H9 (cell line): ENCODE results near the gene DMRT3. TPM values are rescaled to one million over a fixed set of nuclear protein-coding genes. Genes with fewer than 3 reads are reported as not detected.

Experiments
- DNase-seq: peaks from one replicate; pipeline ENCODE4 v3.0.0-alpha.2; 2017
- H2AFZ ChIP-seq: one replicate; pipeline ENCODE4 v1.6.1; 2013; ENCODE audit warnings: mild to moderate bottlenecking, low read length, control low read depth, moderate library complexity
- H2AK5ac ChIP-seq: 2 replicates; pipeline ENCODE4 v1.6.1; 2013; ENCODE audit warnings: low read length, control low read depth, mixed read lengths; ENCODE audit not compliant: insufficient read length
- H2BK120ac ChIP-seq: one replicate; pipeline ENCODE4 v1.6.1; 2013; ENCODE audit warnings: low read depth, mild to moderate bottlenecking, low read length, control low read depth, inconsistent platforms; ENCODE audit not compliant: poor library complexity, severe bottlenecking
- H2BK12ac ChIP-seq: 2 replicates; pipeline ENCODE4 v1.6.1; 2013; ENCODE audit warnings: low read length, control low read depth, mixed read lengths, low read depth; ENCODE audit not compliant: insufficient read length
- H2BK15ac ChIP-seq: 2 replicates; pipeline ENCODE4 v1.6.1; 2013; ENCODE audit warnings: low read depth, low read length, control low read depth
- H2BK20ac ChIP-seq: one replicate; pipeline ENCODE4 v1.6.1; 2013; ENCODE audit warnings: low read depth, mild to moderate bottlenecking, low read length, control low read depth, inconsistent platforms; ENCODE audit not compliant: poor library complexity, severe bottlenecking
- H2BK5ac ChIP-seq: 2 replicates; pipeline ENCODE4 v1.6.1; 2013; ENCODE audit warnings: low read length, control low read depth, mixed read lengths; ENCODE audit not compliant: insufficient read length
- H3K14ac ChIP-seq: 2 replicates; pipeline ENCODE4 v1.6.1; 2013; ENCODE audit warnings: low read length, control low read depth; ENCODE audit not compliant: insufficient read depth
- H3K18ac ChIP-seq: 2 replicates; pipeline ENCODE4 v1.6.1; 2013; ENCODE audit warnings: low read depth, mild to moderate bottlenecking, mixed read lengths, low read length, control low read depth; ENCODE audit not compliant: insufficient read length
- H3K23ac ChIP-seq: 2 replicates; pipeline ENCODE4 v1.6.1; 2013; ENCODE audit warnings: low read length, control low read depth, mixed read lengths, low read depth; ENCODE audit not compliant: insufficient read length
- H3K23me2 ChIP-seq: 2 replicates; pipeline ENCODE4 v1.6.1; 2013; ENCODE audit warnings: low read depth, mild to moderate bottlenecking, mixed read lengths, low read length, control low read depth; ENCODE audit not compliant: insufficient read length, poor library complexity, severe bottlenecking
- H3K27ac ChIP-seq: 2 replicates; pipeline ENCODE4 v1.5.1; 2013; ENCODE audit warnings: low read length, control low read depth, mixed read lengths, low read depth; ENCODE audit not compliant: insufficient read length
- H3K27me3 ChIP-seq: 2 replicates; pipeline ENCODE4 v1.6.1; 2013; ENCODE audit warnings: low read length, control low read depth, inconsistent platforms; ENCODE audit not compliant: insufficient read depth
- H3K4ac ChIP-seq: 2 replicates; pipeline ENCODE4 v1.6.1; 2013; ENCODE audit warnings: low read depth, mild to moderate bottlenecking, control low read depth, inconsistent platforms, low read length, moderate library complexity
- H3K4me1 ChIP-seq: 2 replicates; pipeline ENCODE4 v1.6.1; 2013; ENCODE audit warnings: low read length, control low read depth, inconsistent platforms; ENCODE audit not compliant: insufficient read depth
- H3K4me2 ChIP-seq: 2 replicates; pipeline ENCODE4 v1.6.1; 2013; ENCODE audit warnings: low read length, control low read depth, mixed read lengths; ENCODE audit not compliant: insufficient read length, insufficient read depth
- H3K56ac ChIP-seq: 2 replicates; pipeline ENCODE4 v1.6.1; 2013; ENCODE audit warnings: low read depth, mild to moderate bottlenecking, mixed read lengths, low read length, control low read depth; ENCODE audit not compliant: insufficient read length
- H3K79me1 ChIP-seq: 2 replicates; pipeline ENCODE4 v1.6.1; 2013; ENCODE audit warnings: low read depth, mild to moderate bottlenecking, moderate library complexity, low read length, control low read depth, inconsistent platforms; ENCODE audit not compliant: insufficient read depth, poor library complexity, severe bottlenecking
- H3K79me2 ChIP-seq: 2 replicates; pipeline ENCODE4 v1.6.1; 2013; ENCODE audit warnings: low read length, control low read depth, inconsistent platforms; ENCODE audit not compliant: insufficient read depth
- H3K9ac ChIP-seq: 2 replicates; pipeline ENCODE4 v1.6.1; 2013; ENCODE audit warnings: low read length, control low read depth, mixed read lengths; ENCODE audit not compliant: insufficient read length; ENCODE audit errors: extremely low read depth
- H3K9me3 ChIP-seq: one replicate; pipeline ENCODE4 v1.6.1; 2013; ENCODE audit warnings: low read depth, low read length, inconsistent platforms; ENCODE audit not compliant: control insufficient read depth
- H3T11ph ChIP-seq: one replicate; pipeline ENCODE4 v1.6.1; 2013; ENCODE audit warnings: mild to moderate bottlenecking, low read length, control low read depth, inconsistent platforms
- H4K20me1 ChIP-seq: one replicate; pipeline ENCODE4 v1.6.1; 2013; ENCODE audit not compliant: control insufficient read depth, insufficient read length, insufficient read depth
- H4K5ac ChIP-seq: 2 replicates; pipeline ENCODE4 v1.6.1; 2013; ENCODE audit warnings: low read depth, mild to moderate bottlenecking, mixed read lengths, low read length, control low read depth; ENCODE audit not compliant: insufficient read length
- H4K8ac ChIP-seq: replicated peaks from 2 replicates; pipeline ENCODE4 v1.6.1; 2013; ENCODE audit warnings: low read length, control low read depth, mixed read lengths, low read depth; ENCODE audit not compliant: insufficient read length
- H4K91ac ChIP-seq: 2 replicates; pipeline ENCODE4 v1.6.1; 2013; ENCODE audit warnings: low read depth, mild to moderate bottlenecking, moderate library complexity, mixed read lengths, low read length, control low read depth; ENCODE audit not compliant: insufficient read length
- H3K27ac Mint-ChIP-seq, 3 experiments: 2 replicates in 2 of 3; 3 replicates in 1 of 3; pipeline ENCODE4 v1.8.0; 2020 to 2021; ENCODE audit warnings: mixed read lengths in 3 of 3, mild to moderate bottlenecking in 1 of 3, moderate library complexity in 1 of 3
- H3K27me3 Mint-ChIP-seq: 2 replicates; pipeline ENCODE4 v1.8.0; 2021; ENCODE audit warnings: low read depth, mild to moderate bottlenecking, moderate library complexity, mixed read lengths
- H3K36me3 Mint-ChIP-seq, 3 experiments: 2 replicates in 2 of 3; 3 replicates in 1 of 3; pipeline ENCODE4 v1.8.0; 2020 to 2021; ENCODE audit warnings: low read depth in 3 of 3, mixed read lengths in 3 of 3; ENCODE audit not compliant: insufficient read depth in 1 of 3
- H3K4me1 Mint-ChIP-seq, 2 experiments: 2 replicates each; pipeline ENCODE4 v1.8.0; 2020; ENCODE audit warnings: mixed read lengths in 2 of 2
- H3K4me3 Mint-ChIP-seq, 2 experiments: 2 replicates in 1 of 2; 3 replicates in 1 of 2; pipeline ENCODE4 v1.8.0; 2020 to 2021; ENCODE audit warnings: mild to moderate bottlenecking in 2 of 2, mixed read lengths in 2 of 2, moderate library complexity in 1 of 2
- H3K9me3 Mint-ChIP-seq, 2 experiments: 2 replicates in 1 of 2; 3 replicates in 1 of 2; pipeline ENCODE4 v1.8.0; 2020; ENCODE audit warnings: mild to moderate bottlenecking in 2 of 2, mixed read lengths in 2 of 2, moderate library complexity in 1 of 2
- CTCF ChIP-seq: fragments of 200-600 bp; sonication (generic); conservative IDR thresholded peaks from 3 replicates; pipeline ENCODE4 v1.8.0; 2021; ENCODE audit warnings: antibody characterized with exemption, mild to moderate bottlenecking
- WGBS: extraction: QIAGEN DNeasy Blood & Tissue Kit; methylation state at CpG from one replicate; pipeline ENCODE4 v1.1.7; 2013; ENCODE audit warnings: missing lambda C conversion rate, low lambda C conversion rate, mixed read lengths; ENCODE audit not compliant: insufficient read length; ENCODE audit errors: extremely low coverage; 5-methylcytosine and 5-hydroxymethylcytosine counted together
- total RNA-seq: library from RNA; stranded (reverse); gene quantifications from 2 replicates; pipeline ENCODE4 v1.2.1, GENCODE V29; 2021

Gene DMRT3
- total RNA-seq, 1 experiment from 2014 or later, result not detected

GRCh38 chr9:929719-930118, 46.7 kb upstream of the DMRT3 start:
- Histone ChIP-seq H3K79me2 (no peaks in the 10 kb centered on the region), H3K4me2 (no peak overlapping the region), H2BK5ac (no peak overlapping the region), H3K9me3 (no peaks in the 10 kb centered on the region), H2BK120ac (no peak overlapping the region), H2BK12ac (no peak overlapping the region), H2AK5ac (no peak overlapping the region), H3K27ac (no peak overlapping the region), H3K9ac (no peak overlapping the region), H2BK15ac (no peak overlapping the region), H3K4me1 (no peaks in the 10 kb centered on the region; the same call in 1 of the 2 replicates), H3K4ac (no peak overlapping the region), H4K8ac (no peak overlapping the region), H3T11ph (no peak overlapping the region), H2BK20ac (no peak overlapping the region), H3K18ac (no peak overlapping the region), H3K79me1 (no peaks in the 10 kb centered on the region), H2AFZ (no peak overlapping the region), H3K14ac (no peak overlapping the region), H4K20me1 (no peaks in the 10 kb centered on the region), H4K5ac (no peak overlapping the region), H3K23ac (no peak overlapping the region), H4K91ac (no peak overlapping the region), H3K27me3 (no peaks in the 10 kb centered on the region), H3K23me2 (no peaks in the 10 kb centered on the region), H3K56ac (no peak overlapping the region)
- Mint-ChIP-seq H3K27me3 (peaks cover 3% of the 10 kb centered on the region; the same call in 1 of the 2 replicates), H3K9me3 (peaks cover 0 to 1% of the 10 kb centered on the region in 2 experiments; a peak in 2 of 5 replicates), H3K4me3 (no peak overlapping the region), H3K4me1 (no peaks in the 10 kb centered on the region), H3K27ac (no peak overlapping the region), H3K36me3 (peaks cover 0 to 2% (median 0%) of the 10 kb centered on the region in 3 experiments; a peak in 1 of 7 replicates)
- WGBS, result no CpG with 5 or more reads among the region's 4 CpGs
- DNase-seq, result no peak
- no peak for TF ChIP-seq CTCF
